OCI-LY7 (cell line): ENCODE results near the gene MPV17L. TPM values are rescaled to one million over a fixed set of nuclear protein-coding genes. Genes with fewer than 3 reads are reported as not detected.
"Not testable (repeated sequence)": the region's sequence is repeated elsewhere in the genome, so short reads cannot be mapped to it uniquely, and the experiment has no call there.

Experiments used
- BruUV-seq: library from RNA; stranded (reverse); fragments of 400-500 nt; replicated peaks from 2 replicates; lab custom pipeline; 2021; lab: Mats Ljungman, UMichigan
- CTCF ChIA-PET: fragments of 300-600 bp; sonication (Branson Sonifier 250); formaldehyde crosslinking; loops from one replicate; lab custom pipeline; 2022; ENCODE audit warnings: antibody characterized with exemption; ENCODE audit not compliant: unreplicated experiment; lab: Charles Lee
- POLR2A ChIA-PET: fragments of 300-600 bp; sonication (Branson Sonifier 250); formaldehyde crosslinking; loops from one replicate; lab custom pipeline; 2022; ENCODE audit warnings: antibody characterized with exemption; lab: Charles Lee
- DNase-seq: peaks from one replicate; pipeline ENCODE4 v3.0.0-alpha.2; 2015; ENCODE audit warnings: low spot score
- H2AFZ ChIP-seq: fragments of 200-600 bp; sonication (generic), shearing (Covaris generic); 2 replicates; pipeline ENCODE4 v1.6.1; 2014; ENCODE audit warnings: mild to moderate bottlenecking, antibody characterized with exemption, low read length, moderate library complexity
- H3K27ac ChIP-seq: fragments of 200-600 bp; sonication (generic); 2 replicates; pipeline ENCODE4 v1.5.1; 2014; ENCODE audit warnings: mixed run types, low read depth, mild to moderate bottlenecking, moderate library complexity, low read length, inconsistent platforms; ENCODE audit not compliant: poor library complexity, severe bottlenecking
- H3K36me3 ChIP-seq: fragments of 200-600 bp; sonication (generic); 2 replicates; pipeline ENCODE4 v1.6.1; 2014; ENCODE audit warnings: mild to moderate bottlenecking, antibody characterized with exemption, low read length, moderate library complexity, mixed read lengths; ENCODE audit not compliant: insufficient read depth
- H3K4me1 ChIP-seq: fragments of 200-600 bp; sonication (generic); 2 replicates; pipeline ENCODE4 v1.5.1; 2014; ENCODE audit warnings: mild to moderate bottlenecking, low read length; ENCODE audit not compliant: insufficient read depth, poor library complexity, severe bottlenecking
- H3K4me2 ChIP-seq: fragments of 200-600 bp; sonication (generic); 2 replicates; pipeline ENCODE4 v1.6.1; 2014; ENCODE audit warnings: mild to moderate bottlenecking, low read length
- H3K4me3 ChIP-seq: fragments of 200-600 bp; sonication (generic); 2 replicates; pipeline ENCODE4 v1.5.1; 2014; ENCODE audit warnings: mild to moderate bottlenecking, low read depth, low read length; ENCODE audit not compliant: poor library complexity, severe bottlenecking
- H3K79me2 ChIP-seq: fragments of 200-600 bp; sonication (generic); 2 replicates; pipeline ENCODE4 v1.6.1; 2016; ENCODE audit warnings: low read depth, mild to moderate bottlenecking, low read length, moderate library complexity, mixed read lengths; ENCODE audit not compliant: insufficient read depth
- H3K9me2 ChIP-seq: fragments of 200-600 bp; sonication (generic); 2 replicates; pipeline ENCODE4 v1.6.1; 2016; ENCODE audit warnings: mild to moderate bottlenecking, low read length, mixed read lengths; ENCODE audit not compliant: insufficient read depth
- H3K9me3 ChIP-seq: fragments of 200-600 bp; sonication (generic); 2 replicates; pipeline ENCODE4 v1.6.1; 2014; ENCODE audit warnings: mild to moderate bottlenecking, mixed run types, low read length, mixed read lengths
- H4K20me1 ChIP-seq: fragments of 200-600 bp; sonication (generic); 2 replicates; pipeline ENCODE4 v1.6.1; 2014; ENCODE audit warnings: mild to moderate bottlenecking, antibody characterized with exemption, low read length, moderate library complexity, mixed read lengths; ENCODE audit not compliant: insufficient read depth
- EZH2phosphoT487 ChIP-seq: fragments of 200-600 bp; sonication (generic); IDR thresholded peaks from 2 replicates; pipeline ENCODE4 v1.6.1; 2018; ENCODE audit warnings: low read depth, borderline replicate concordance, mild to moderate bottlenecking, mixed run types, antibody characterized with exemption, low read length, moderate library complexity, mixed read lengths
- intact Hi-C: fragments of 100-400 bp; cut with micrococcal nuclease; formaldehyde crosslinking; loops from one replicate; pipeline ENCODE4 v1.10.0; 2022; ENCODE audit not compliant: unreplicated experiment
- total RNA-seq, 2 experiments: library from RNA; depleted of rRNA in 1 of 2; stranded (reverse); fragments of >200 nt in 1 of 2; shearing (Covaris generic) in 1 of 2; gene quantifications; 2 replicates each; pipeline ENCODE4 v1.2.3, GENCODE V29; 2014 to 2022
- TF ChIP-seq, protein P1 (sequence below): fragments of 200-600 bp; sonication (generic); conservative IDR thresholded peaks from 2 replicates; pipeline ENCODE4 v1.5.1; 2014; ENCODE audit warnings: mild to moderate bottlenecking, antibody characterized with exemption, low read length, moderate library complexity, mixed read lengths

MPV17L gene
- total RNA-seq, 2 experiments from 2014 or later, result 0.08 TPM; not detected in 1

DNA sequence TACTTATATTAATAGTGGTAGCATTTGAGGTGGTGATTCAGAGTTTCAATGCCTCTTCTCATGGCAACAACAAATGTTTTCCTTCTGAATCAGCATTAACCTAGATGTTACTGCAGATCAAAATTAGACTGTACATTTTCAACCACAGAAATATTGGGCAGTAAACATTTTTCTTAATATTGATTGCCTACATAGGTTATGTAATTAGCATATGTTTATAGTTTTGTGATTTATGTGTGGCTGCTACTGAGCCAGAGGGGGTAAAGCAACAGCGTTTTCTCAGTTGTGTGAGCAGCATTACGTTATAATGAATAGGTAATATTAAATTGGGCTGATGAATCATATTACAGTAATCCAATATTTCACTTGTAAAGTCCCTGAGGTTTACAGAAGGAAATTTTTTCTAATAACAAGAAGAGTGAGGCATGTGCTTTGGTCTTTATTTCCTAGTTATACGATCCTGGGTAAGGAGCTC lies 20.0 kb downstream of the MPV17L start:
- Histone ChIP-seq H3K4me3 (no peak overlapping the region), H3K79me2 (no peaks in the 10 kb centered on the region), H3K27ac (no peak overlapping the region), H3K9me3 (no peaks in the 10 kb centered on the region), H3K9me2 (no peaks in the 10 kb centered on the region), H4K20me1 (no peaks in the 10 kb centered on the region), H3K4me2 (no peak overlapping the region), H3K4me1 (no peaks in the 10 kb centered on the region), H3K36me3 (no peaks in the 10 kb centered on the region), H2AFZ (no peak overlapping the region)
- ChIA-PET POLR2A (no interaction called here), CTCF (no interaction called here)
- BruUV-seq, result no TSS peak
- DNase-seq, result no peak
- intact Hi-C loops, result no loop called here
- no peak for TF ChIP-seq EZH2phosphoT487
- TF ChIP-seq, protein P1, sequence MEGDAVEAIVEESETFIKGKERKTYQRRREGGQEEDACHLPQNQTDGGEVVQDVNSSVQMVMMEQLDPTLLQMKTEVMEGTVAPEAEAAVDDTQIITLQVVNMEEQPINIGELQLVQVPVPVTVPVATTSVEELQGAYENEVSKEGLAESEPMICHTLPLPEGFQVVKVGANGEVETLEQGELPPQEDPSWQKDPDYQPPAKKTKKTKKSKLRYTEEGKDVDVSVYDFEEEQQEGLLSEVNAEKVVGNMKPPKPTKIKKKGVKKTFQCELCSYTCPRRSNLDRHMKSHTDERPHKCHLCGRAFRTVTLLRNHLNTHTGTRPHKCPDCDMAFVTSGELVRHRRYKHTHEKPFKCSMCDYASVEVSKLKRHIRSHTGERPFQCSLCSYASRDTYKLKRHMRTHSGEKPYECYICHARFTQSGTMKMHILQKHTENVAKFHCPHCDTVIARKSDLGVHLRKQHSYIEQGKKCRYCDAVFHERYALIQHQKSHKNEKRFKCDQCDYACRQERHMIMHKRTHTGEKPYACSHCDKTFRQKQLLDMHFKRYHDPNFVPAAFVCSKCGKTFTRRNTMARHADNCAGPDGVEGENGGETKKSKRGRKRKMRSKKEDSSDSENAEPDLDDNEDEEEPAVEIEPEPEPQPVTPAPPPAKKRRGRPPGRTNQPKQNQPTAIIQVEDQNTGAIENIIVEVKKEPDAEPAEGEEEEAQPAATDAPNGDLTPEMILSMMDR, result no peak

DNA sequence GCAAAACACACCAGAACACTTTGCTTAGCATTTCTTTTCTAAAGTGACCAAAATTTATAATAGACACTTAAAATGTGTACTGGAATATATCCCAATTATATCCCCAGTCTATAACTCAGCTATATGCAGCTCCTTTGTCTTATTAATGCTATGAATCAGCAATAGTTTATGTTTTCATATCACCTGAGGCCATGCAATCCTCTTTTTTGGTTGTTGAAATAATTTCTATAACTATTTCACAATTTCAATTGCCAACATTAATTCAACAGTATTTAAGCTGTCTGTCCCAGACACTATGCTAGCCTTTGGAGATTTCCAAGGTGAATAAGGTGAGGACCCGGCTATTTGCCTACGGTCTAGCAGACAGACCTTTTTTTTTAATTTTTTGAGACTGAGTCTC lies 21.6 kb downstream of the MPV17L start:
- intact Hi-C loops, result no loop called here
- Histone ChIP-seq H2AFZ (no peak overlapping the region), H3K4me2 (no peak overlapping the region), H3K36me3 (no peaks in the 10 kb centered on the region), H3K9me2 (no peaks in the 10 kb centered on the region), H3K4me3 (no peak overlapping the region), H3K79me2 (no peaks in the 10 kb centered on the region), H3K27ac (no peak overlapping the region), H4K20me1 (no peaks in the 10 kb centered on the region), H3K9me3 (no peaks in the 10 kb centered on the region), H3K4me1 (no peaks in the 10 kb centered on the region)
- POLR2A ChIA-PET, result no interaction called here
- no peak for DNase-seq
- TF ChIP-seq, protein P1, result no peak
- TF ChIP-seq EZH2phosphoT487, result no peak
- CTCF ChIA-PET, result no interaction called here
- no TSS peak for BruUV-seq

DNA sequence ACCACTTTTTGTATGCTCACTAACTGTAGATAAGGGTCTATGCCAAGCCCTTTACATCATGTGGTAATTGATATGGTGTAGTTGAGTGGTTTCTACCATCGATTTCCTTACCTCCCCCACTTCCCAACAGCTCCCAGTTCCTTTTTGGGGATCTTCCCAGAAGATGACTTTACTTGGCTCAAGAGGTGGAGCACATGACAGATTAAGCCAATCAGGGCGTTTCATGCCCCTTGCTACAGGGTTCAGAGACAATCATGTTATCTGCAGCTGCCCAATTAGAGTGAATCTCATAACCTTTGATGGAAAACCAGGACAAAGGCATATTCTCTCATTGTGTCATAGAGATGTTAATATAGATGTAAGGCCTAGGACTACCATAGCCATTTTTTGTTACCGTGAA lies 22.7 kb downstream of the MPV17L start:
- H3K27ac ChIP-seq, result no peak overlapping the region
- no peak for DNase-seq
- CTCF ChIA-PET, result no interaction called here
- TF ChIP-seq, protein P1, result no peak
- no peak for TF ChIP-seq EZH2phosphoT487
- no TSS peak for BruUV-seq
- H3K4me2 ChIP-seq, result no peak overlapping the region
- H4K20me1 ChIP-seq, result no peaks in the 10 kb centered on the region
- no peaks in the 10 kb centered on the region for H3K36me3 ChIP-seq
- POLR2A ChIA-PET, result interaction anchor here (1.1 kb wide), 1 partner anchor 9 kb away, joined by 4 read pairs; no protein-coding TSS in a partner anchor
- no peaks in the 10 kb centered on the region for H3K9me3 ChIP-seq
- H3K9me2 ChIP-seq, result no peaks in the 10 kb centered on the region
- intact Hi-C loops, result no loop called here
- no peak overlapping the region for H2AFZ ChIP-seq
- no peaks in the 10 kb centered on the region for H3K4me1 ChIP-seq
- no peaks in the 10 kb centered on the region for H3K79me2 ChIP-seq
- H3K4me3 ChIP-seq, result no peak overlapping the region

DNA sequence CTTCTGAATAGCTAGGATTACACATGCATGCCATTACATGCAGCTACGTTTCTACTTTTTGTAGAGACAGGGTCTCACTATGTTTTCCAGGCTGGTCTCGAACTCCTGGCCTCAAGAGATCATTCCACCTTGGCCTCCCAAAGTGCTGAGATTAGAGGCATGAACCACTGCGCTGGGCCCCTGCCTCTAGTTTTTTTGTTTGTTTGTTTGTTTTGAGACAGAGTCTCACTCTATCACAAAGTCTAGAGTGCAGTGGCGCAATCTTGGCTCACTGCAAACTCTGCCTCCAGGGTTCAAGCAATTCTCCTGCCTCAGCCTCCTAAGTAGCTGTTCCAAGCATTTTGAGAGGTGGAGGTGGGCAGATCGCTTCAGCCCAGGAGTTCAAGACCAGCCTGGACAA lies 26.1 kb downstream of the MPV17L start:
- CTCF ChIA-PET, H3K36me3 ChIP-seq, H3K4me1 ChIP-seq, H2AFZ ChIP-seq, H3K79me2 ChIP-seq, H3K27ac ChIP-seq, H3K4me3 ChIP-seq, intact Hi-C loops, DNase-seq, H3K9me3 ChIP-seq, H4K20me1 ChIP-seq, H3K4me2 ChIP-seq, H3K9me2 ChIP-seq, BruUV-seq: not testable (repeated sequence)
- POLR2A ChIA-PET, result interaction anchor here (0.5 kb wide), 1 partner anchor 30 kb away, joined by 4 read pairs; no protein-coding TSS in a partner anchor
